DLD1 (cell line): ENCODE results near the gene NGLY1.

Experiments used
- in situ Hi-C: cut with HindIII; loops from 2 replicates; pipeline ENCODE4 v1.10.0; 2017; ENCODE audit warnings: low sequenced_read_pairs

The NGLY1 gene

DNA sequence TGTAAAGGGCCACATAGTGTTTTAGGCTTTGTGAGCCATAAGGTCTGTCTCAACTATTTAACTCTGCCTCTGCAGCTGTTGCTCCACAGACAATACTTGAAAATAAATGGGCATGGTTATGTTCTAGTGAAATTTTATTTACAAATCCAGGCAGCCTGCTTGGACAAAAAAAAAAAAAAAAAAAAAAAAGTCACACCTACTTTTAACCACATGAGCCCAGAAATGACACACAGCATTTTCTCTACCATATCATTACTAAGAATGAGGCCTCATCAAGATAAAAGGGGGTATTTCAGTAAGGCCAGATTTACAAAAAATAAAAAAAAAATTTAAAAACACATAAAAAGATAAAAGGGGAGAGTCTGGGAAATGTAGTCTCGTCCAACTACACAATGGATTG lies 1.7 kb upstream of the NGLY1 start:
- in situ Hi-C loops: no loop called here

- in situ Hi-C loops: no loop called here
These were observed 644 bp upstream of the NGLY1 start for GRCh38 chr3:25783661-25784512.

DNA sequence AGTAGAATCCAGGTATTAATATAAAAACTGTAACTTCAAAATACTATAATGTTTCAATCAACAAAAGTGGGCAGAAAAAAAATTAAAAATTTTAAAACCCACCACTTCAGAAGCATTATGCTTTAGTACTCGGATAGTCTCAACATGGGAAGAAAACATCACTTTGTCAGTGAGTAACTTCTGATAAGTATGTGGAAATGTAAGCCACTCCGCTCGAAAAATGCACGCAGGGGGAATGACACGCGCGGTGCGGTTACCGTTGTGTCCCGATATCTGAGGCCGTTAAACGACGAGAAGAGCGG lies 656 bp downstream of the NGLY1 start:
- in situ Hi-C loops: no loop called here

DNA sequence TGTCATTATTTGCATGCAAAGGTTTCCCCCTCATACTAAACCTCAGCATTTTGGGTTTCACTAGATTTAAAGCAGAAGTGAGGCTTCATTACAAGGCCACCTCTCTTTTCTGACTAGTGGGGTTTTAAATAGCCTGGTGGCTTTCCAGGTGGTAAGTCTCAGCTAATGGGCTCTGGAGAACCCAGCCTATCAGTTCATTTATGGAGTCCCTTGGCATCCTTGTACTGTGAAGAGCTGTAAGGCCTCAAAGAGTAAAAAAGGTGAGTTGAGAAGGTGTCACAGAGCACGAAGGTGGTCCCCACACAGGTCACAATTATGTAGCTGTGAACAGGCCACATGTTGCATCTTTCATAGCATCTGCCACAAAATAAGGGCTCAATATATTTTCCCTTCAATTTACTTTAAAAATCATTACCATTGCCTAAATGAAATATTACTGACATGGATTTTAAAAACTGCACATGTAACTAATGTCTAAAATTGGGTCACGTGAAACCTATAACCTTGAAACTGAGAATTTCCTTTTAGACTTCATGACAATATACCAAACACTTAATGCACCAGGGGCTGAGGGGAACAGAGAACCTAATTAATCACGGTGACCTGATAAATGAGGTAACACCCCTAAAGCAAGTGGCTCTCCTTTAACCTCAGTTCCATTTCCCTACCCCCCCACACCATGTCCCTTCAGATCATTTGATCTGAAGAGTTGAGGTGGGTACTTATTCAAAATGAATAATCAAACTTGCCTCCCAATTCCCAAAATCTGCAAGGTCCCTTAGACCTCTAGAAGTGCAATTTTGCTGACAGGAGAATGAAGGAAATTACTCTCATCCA lies 1.3 kb downstream of the NGLY1 start:
- in situ Hi-C loops: no loop called here

DNA sequence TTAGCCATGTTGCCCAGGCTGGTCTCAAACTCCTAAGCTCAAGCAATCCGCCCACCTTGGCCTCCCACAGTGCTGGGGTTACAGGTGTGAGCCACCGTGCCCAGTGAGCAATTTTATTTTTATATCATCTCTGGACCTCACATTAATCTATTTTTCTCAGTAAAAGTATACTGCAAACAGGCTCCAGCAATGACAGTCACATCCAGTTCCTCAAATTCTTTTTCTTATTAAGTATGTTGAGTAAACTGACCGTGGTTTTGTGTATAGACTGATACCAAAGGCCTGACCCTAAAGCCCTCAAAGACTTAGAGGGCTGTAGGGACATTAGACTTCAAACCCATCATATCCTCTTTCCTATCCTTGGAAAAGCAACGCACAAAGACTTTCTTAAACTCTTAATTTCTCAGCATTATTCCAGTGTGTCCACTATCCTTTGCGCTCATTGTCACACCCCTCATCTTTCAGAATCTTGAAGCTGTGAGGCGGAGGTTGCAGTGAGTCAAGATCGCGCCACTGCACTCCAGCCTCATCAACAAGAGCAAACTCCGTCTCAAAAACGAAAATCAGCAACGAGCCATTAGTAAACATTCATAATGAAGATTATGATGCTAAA lies 2.0 kb downstream of the NGLY1 start:
- in situ Hi-C loops: no loop called here

DNA sequence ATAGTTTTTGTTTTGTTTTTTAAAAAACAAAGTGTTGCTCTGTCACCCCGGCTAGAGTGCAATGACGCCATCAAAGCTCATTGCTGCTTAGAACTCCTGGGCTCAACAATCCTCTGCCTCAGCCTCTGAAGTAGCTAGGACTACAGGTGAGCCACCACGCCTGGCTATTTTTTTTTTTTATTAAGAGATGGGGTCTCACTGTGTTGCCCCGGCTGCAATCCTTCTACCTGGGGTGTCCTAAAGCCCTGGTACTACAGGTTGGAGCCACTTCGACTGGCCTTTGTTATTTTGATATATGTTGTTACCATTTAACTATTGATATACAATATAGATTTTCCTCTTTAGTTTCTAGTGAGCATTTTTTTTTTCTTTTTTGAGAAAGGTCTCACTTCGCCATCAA lies 2.6 kb downstream of the NGLY1 start:
- in situ Hi-C loops: no loop called here

DNA sequence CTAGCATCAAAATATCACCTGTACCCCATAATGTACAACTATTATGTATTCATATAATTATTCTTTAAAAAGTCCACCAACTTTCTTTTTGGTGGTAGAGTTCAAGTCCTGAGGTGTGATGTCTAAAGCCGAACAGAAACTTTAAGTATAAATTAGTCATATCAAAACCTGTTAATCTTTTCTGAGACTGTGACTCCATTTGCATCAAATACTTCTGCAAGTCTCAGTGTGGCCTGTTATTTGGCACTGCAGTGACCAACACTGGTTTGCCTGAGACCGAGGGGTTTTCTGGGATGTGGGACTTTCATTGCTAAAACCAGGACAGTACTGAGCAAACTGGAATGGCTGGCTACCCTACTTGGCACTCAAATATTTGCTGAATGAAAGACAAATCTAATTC lies 7.3 kb downstream of the NGLY1 start:
- in situ Hi-C loops: no loop called here

- in situ Hi-C loops: no loop called here
These were observed 14.4 kb downstream of the NGLY1 start for GRCh38 chr3:25768851-25769250.

DNA sequence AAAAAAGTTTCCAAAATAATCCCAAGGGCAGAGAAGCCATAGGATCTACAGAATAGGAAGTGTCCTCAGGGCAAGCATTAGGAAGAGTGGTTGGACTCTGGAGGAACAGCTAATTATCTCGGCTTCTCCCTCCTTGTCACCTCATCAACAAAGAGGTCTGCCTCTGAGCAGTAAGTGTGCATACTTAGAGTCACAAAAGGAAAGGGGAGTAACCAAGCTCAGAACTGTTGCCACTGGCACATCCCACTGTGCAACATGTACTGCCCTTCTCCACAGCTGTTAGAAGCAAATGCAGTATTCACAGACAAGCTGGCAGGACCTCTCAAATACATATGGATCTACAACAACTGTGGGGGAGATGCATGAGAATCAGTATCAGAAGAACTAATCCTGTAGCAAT lies 31.5 kb downstream of the NGLY1 start:
- in situ Hi-C loops: no loop called here

GRCh38 chr3:25751048-25751447 lies 32.2 kb downstream of the NGLY1 start:
- in situ Hi-C loops: no loop called here

- in situ Hi-C loops: no loop called here
These were observed 34.1 kb downstream of the NGLY1 start for GRCh38 chr3:25749031-25749581.

- in situ Hi-C loops: no loop called here
These were observed 35.1 kb downstream of the NGLY1 start for GRCh38 chr3:25748189-25748588.

- in situ Hi-C loops: no loop called here
These were observed 36.2 kb downstream of the NGLY1 start for GRCh38 chr3:25747033-25747432.

DNA sequence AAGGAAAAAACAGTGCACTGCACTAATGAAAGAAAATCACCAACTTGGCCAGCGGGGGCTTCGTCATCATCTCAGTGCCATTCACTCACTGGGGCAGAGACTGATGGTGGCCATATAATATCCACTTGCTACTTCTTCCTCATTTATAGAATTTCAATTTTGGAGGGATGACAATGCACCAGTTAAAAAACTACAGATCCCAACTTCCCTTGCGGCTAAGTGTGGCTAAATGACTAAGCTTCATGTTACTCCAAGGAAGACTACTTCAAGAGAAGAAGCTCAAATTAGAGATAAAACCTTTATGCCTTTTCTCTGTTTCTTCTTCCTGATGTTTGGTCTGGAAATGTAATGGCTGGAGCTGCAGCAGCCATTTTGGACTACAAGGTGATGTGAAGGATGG lies 38.8 kb downstream of the NGLY1 start:
- in situ Hi-C loops: no loop called here

GRCh38 chr3:25728101-25728500 lies 55.1 kb downstream of the NGLY1 start:
- in situ Hi-C loops: no loop called here

- in situ Hi-C loops: no loop called here
These were observed 55.9 kb downstream of the NGLY1 start for GRCh38 chr3:25727316-25727715.

- in situ Hi-C loops: no loop called here
These were observed 57.4 kb downstream of the NGLY1 start for GRCh38 chr3:25725810-25726209.

GRCh38 chr3:25724948-25725645 lies 58.1 kb downstream of the NGLY1 start:
- in situ Hi-C loops: no loop called here

DNA sequence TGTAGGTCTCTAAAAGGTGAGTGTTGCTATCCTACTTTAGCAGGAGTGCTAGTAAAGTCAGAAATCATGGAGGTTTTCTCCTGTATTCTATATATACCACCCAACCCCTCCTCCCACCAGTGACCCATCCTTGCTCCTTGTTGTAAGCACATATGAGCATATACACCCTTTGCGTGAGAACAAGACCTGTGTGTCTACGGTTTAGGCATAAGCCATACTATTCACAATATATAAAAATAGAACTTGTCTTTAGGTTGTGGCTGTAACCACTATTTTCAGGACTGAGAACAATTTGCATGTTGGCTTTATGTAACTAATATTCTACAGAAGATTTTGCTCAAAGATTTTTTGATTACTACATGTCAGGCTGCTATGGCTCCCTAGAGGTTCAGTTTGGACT lies 59.4 kb downstream of the NGLY1 start:
- in situ Hi-C loops: no loop called here

GRCh38 chr3:25719321-25719720 lies 63.9 kb downstream of the NGLY1 start:
- in situ Hi-C loops: no loop called here
